CD4-positive, alpha-beta memory T cell (primary cell): ENCODE data around the gene RASL10B. TPM values are rescaled to one million over a fixed set of nuclear protein-coding genes. Genes with fewer than 3 reads are reported as not detected.

Experiments
- CTCF ChIA-PET: fragments of 350-600 bp; sonication (Branson Sonifier 250); formaldehyde crosslinking; loops from one replicate; lab custom pipeline; 2021; ENCODE audit warnings: inconsistent platforms; ENCODE audit not compliant: partially characterized antibody; lab: Charles Lee
- POLR2A ChIA-PET: fragments of 350-600 bp; sonication (Branson Sonifier 250); formaldehyde crosslinking; loops from one replicate; lab custom pipeline; 2021; ENCODE audit not compliant: partially characterized antibody; lab: Charles Lee
- DNase-seq, 5 donors: peaks; one replicate each; pipeline versions ENCODE4 v3.0.0 to v3.0.0-alpha.2; 2020 to 2022; ENCODE audit warnings: mixed read lengths in 1 of 5
- H3K27ac ChIP-seq: one replicate; pipeline ENCODE4 v1.7.0; 2013; ENCODE audit warnings: low read depth, low read length
- H3K27me3 ChIP-seq: 2 replicates; pipeline ENCODE4 v1.7.0; 2013; ENCODE audit warnings: mild to moderate bottlenecking, low read length, moderate library complexity; ENCODE audit not compliant: insufficient read depth
- H3K36me3 ChIP-seq: 2 replicates; pipeline ENCODE4 v1.7.0; 2013; ENCODE audit warnings: mild to moderate bottlenecking, low read length, moderate library complexity; ENCODE audit not compliant: insufficient read depth
- H3K4me1 ChIP-seq: 2 replicates; pipeline ENCODE4 v1.7.0; 2013; ENCODE audit warnings: mild to moderate bottlenecking, low read length, moderate library complexity; ENCODE audit not compliant: insufficient read depth
- H3K4me3 ChIP-seq, 2 donors: one replicate each; pipeline ENCODE4 v1.7.0; 2013; ENCODE audit warnings: low read length in 2 of 2, mild to moderate bottlenecking in 1 of 2
- H3K9me3 ChIP-seq, 2 donors: one replicate each; pipeline ENCODE4 v1.7.0; 2013; ENCODE audit warnings: low read length in 2 of 2, control low read depth in 1 of 2; ENCODE audit not compliant: control insufficient read depth in 1 of 2
- H3K27ac Mint-ChIP-seq, 7 donors: one replicate each; pipeline ENCODE4 v1.8.0; 2020 to 2021; ENCODE audit warnings: mixed read lengths in 7 of 7, mild to moderate bottlenecking in 6 of 7, inconsistent platforms in 3 of 7, moderate library complexity in 3 of 7
- H3K27me3 Mint-ChIP-seq, 2 donors: one replicate each; pipeline ENCODE4 v1.8.0; 2020 to 2021; ENCODE audit warnings: mixed read lengths in 2 of 2
- H3K36me3 Mint-ChIP-seq, 2 donors: one replicate each; pipeline ENCODE4 v1.8.0; 2020 to 2021; ENCODE audit warnings: mixed read lengths in 2 of 2, inconsistent platforms in 1 of 2, mild to moderate bottlenecking in 1 of 2
- H3K4me1 Mint-ChIP-seq, 4 donors: one replicate each; pipeline ENCODE4 v1.8.0; 2020 to 2021; ENCODE audit warnings: mixed read lengths in 4 of 4, mild to moderate bottlenecking in 1 of 4
- H3K4me3 Mint-ChIP-seq, 8 donors: one replicate each; pipeline ENCODE4 v1.8.0; 2020 to 2021; ENCODE audit warnings: mixed read lengths in 8 of 8, mild to moderate bottlenecking in 7 of 8, moderate library complexity in 6 of 8, inconsistent platforms in 3 of 8
- H3K9me3 Mint-ChIP-seq, 8 donors: one replicate each; pipeline ENCODE4 v1.8.0; 2020 to 2021; ENCODE audit warnings: mixed read lengths in 8 of 8, mild to moderate bottlenecking in 5 of 8, inconsistent platforms in 3 of 8, moderate library complexity in 1 of 8
- intact Hi-C: fragments of 100-400 bp; cut with micrococcal nuclease; formaldehyde crosslinking; loops from one replicate; pipeline ENCODE4 v1.15.1; 2023
- polyA plus RNA-seq, 2 donors: library from polyadenylated mRNA; unstranded; fragments of 300-500 nt; fragmentation: Illumina TruSeq; gene quantifications; one replicate each; pipeline ENCODE4 v1.2.3, GENCODE V29; 2021
- total RNA-seq, 2 experiments: library from RNA; stranded (reverse); gene quantifications; one replicate each; pipeline ENCODE4 v1.2.3, GENCODE V29; 2021

The RASL10B gene
- total and polyA plus RNA-seq, 4 experiments from 2014 or later: 0.15 TPM; not detected in 2

DNA sequence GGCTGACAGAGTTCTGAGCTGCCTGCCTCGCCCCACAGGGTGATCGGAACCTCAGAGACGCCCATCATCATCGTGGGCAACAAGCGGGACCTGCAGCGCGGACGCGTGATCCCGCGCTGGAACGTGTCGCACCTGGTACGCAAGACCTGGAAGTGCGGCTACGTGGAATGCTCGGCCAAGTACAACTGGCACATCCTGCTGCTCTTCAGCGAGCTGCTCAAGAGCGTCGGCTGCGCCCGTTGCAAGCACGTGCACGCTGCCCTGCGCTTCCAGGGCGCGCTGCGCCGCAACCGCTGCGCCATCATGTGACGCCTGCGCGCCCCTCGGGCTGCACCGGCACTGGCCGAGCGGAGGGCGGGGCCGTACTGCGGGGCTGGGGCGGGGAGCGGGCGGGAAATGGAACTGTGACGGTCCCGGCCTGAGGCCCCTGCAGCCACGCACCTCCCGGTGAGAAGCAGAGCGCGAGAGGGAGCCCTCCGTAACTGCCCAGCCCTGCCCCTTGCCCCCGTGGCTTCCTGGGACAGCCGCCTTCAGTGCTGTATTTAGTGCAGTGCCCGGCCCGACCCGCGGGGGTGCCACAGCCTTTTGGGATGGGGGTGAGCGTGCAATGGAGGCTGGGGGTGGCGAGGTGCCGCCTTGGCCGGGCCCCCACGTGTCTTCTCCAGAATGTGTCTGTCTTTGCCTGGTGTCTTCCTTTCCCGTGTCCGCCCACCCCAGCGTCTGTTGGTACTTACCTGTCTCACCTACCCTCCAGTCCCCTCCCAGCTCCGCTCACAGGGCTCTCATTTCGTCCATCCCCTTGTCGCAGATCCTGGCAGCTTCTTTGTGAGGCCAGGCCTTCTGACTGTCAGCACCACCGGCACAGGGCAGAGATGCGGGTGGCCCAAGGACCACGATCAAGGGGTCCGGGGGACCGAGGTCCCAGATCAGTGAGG, 9.8 kb downstream of the RASL10B start:
- DNase-seq: peak in 1 of 5 donors; percentile 10
- H3K4me3 Mint-ChIP-seq: peak overlapping the region; percentile 15 to 85 (median 52)
- no peak overlapping the region for H3K27ac Mint-ChIP-seq
- Histone ChIP-seq H3K36me3 (no peaks in the 10 kb centered on the region), H3K4me1 (no peaks in the 10 kb centered on the region), H3K4me3 (no peak overlapping the region), H3K9me3 (no peaks in the 10 kb centered on the region), H3K27me3 (no peaks in the 10 kb centered on the region), H3K27ac (no peak overlapping the region)
- CTCF ChIA-PET: interaction anchor here (1.1 to 1.9 kb wide), 2 partner anchors 22 to 570 kb away, joined by 4 to 6 read pairs; no protein-coding TSS in a partner anchor
- POLR2A ChIA-PET: no interaction called here
- no peaks in the 10 kb centered on the region for H3K36me3 Mint-ChIP-seq
- peaks cover 17 to 33% of the 10 kb centered on the region in 2 donors for H3K27me3 Mint-ChIP-seq
- intact Hi-C loops: no loop called here
- H3K4me1 Mint-ChIP-seq: peaks cover 3 to 16% (median 10%) of the 10 kb centered on the region in 4 donors
- H3K9me3 Mint-ChIP-seq: no peaks in the 10 kb centered on the region

DNA sequence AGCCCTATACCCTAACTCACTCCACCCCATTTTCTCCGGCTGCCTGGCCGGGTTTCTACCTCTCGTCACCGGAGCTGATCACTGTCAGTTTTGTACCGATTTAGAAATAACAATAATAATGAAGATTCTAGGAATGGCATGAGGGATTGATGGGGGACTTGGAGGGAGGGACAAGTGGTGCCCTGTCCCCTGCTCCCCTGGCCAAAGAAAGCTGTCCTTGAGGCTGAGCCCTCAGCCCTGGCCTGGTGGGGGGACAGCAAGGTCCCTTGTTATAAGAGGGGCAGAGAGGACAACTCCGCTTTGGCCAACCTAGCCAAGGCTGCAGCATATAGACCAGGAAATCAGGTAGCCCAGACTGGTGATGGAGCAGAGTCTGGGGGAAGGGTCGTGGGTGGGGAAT, 11.1 kb downstream of the RASL10B start:
- no peaks in the 10 kb centered on the region for H3K4me1 ChIP-seq
- no peaks in the 10 kb centered on the region for H3K36me3 Mint-ChIP-seq
- H3K4me1 Mint-ChIP-seq: peaks cover 3 to 16% (median 10%) of the 10 kb centered on the region in 4 donors
- H3K27me3 Mint-ChIP-seq: peaks cover 19 to 35% of the 10 kb centered on the region in 2 donors
- no peak overlapping the region for H3K27ac Mint-ChIP-seq
- H3K27me3 ChIP-seq: no peaks in the 10 kb centered on the region
- intact Hi-C loops: no loop called here
- ChIA-PET CTCF (interaction anchor here (1.1 kb wide), 1 partner anchor 572 kb away, joined by 4 read pairs; no protein-coding TSS in a partner anchor), POLR2A (no interaction called here)
- no peaks in the 10 kb centered on the region for H3K9me3 Mint-ChIP-seq
- no peak overlapping the region for H3K4me3 ChIP-seq
- no peak overlapping the region for H3K27ac ChIP-seq
- H3K36me3 ChIP-seq: no peaks in the 10 kb centered on the region
- DNase-seq: no peak
- H3K9me3 ChIP-seq: no peaks in the 10 kb centered on the region
- H3K4me3 Mint-ChIP-seq: peak overlapping the region in 2 of 8 donors; percentile 20 to 39

- POLR2A ChIA-PET: no interaction called here
- H3K27me3 ChIP-seq: peaks cover 3% of the 10 kb centered on the region
- CTCF ChIA-PET: interaction anchor here (1.6 to 1.8 kb wide), 2 partner anchors 12 to 130 kb away, joined by 4 to 5 read pairs; partner anchors contain the start of gene RASL10B
These were observed 11.5 kb downstream of the RASL10B start for GRCh38 chr17:35742896-35743477.

DNA sequence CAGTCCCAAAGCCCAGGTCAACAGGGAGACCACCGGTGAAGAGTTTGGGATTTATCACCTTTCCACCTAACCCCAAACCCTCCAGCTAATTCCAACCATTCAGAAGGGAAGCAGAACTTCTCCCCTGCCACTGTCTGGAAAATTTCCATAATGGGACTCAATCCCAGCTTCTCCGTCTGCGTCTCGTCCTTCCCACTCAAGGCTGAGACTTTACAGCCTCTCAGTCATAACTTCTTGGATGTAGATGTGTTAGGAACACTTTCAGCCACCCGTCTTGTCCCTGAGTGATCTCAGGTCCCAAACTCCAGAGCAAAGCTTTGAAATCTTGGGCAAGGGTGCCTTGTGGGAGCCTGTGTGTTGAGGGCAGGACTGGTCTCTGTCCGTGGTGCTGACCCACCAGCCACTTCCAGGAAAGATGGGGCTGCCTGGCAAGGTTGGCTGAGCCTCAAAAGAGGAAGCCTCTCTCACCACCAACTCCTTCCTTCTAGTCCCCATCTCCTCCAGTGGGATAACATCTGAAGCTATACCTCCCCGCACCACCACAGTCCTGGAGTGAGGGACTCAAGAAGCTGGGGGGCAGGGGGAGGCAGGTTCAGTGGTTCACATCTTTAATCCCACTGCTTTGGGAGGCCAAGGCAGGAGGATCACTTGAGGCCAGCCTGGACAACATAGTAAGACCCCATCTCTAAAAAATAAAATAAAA, 12.3 kb downstream of the RASL10B start:
- CTCF ChIA-PET: interaction anchor here (0.8 to 1.8 kb wide), 4 partner anchors 12 to 600 kb away, joined by 3 to 5 read pairs (median 4); partner anchors contain the start of gene RASL10B
- Histone ChIP-seq H3K27me3 (peaks cover 10% of the 10 kb centered on the region), H3K4me3 (no peak overlapping the region), H3K9me3 (no peaks in the 10 kb centered on the region), H3K36me3 (no peaks in the 10 kb centered on the region), H3K4me1 (no peaks in the 10 kb centered on the region), H3K27ac (no peak overlapping the region)
- POLR2A ChIA-PET: interaction anchor here (0.6 kb wide), 1 partner anchor 694 kb away, joined by 4 read pairs; no protein-coding TSS in a partner anchor
- H3K27me3 Mint-ChIP-seq: peaks cover 20 to 37% of the 10 kb centered on the region in 2 donors
- H3K4me3 Mint-ChIP-seq: no peak overlapping the region
- no peak for DNase-seq
- H3K36me3 Mint-ChIP-seq: no peaks in the 10 kb centered on the region
- peaks cover 3 to 16% (median 10%) of the 10 kb centered on the region in 4 donors for H3K4me1 Mint-ChIP-seq
- H3K27ac Mint-ChIP-seq: no peak overlapping the region
- no peaks in the 10 kb centered on the region for H3K9me3 Mint-ChIP-seq
- intact Hi-C loops: no loop called here

More at GRCh38 chr17:35742896-35743477, 11.5 kb downstream of the RASL10B start:
- no peak for DNase-seq
- Mint-ChIP-seq H3K36me3 (no peaks in the 10 kb centered on the region), H3K9me3 (no peaks in the 10 kb centered on the region), H3K27me3 (peaks cover 20 to 37% of the 10 kb centered on the region in 2 donors), H3K4me3 (no peak overlapping the region), H3K27ac (no peak overlapping the region), H3K4me1 (peaks cover 3 to 16% (median 10%) of the 10 kb centered on the region in 4 donors)
- Histone ChIP-seq H3K27ac (no peak overlapping the region), H3K9me3 (no peaks in the 10 kb centered on the region), H3K4me1 (no peaks in the 10 kb centered on the region), H3K36me3 (no peaks in the 10 kb centered on the region), H3K4me3 (no peak overlapping the region)
- intact Hi-C loops: no loop called here

DNA sequence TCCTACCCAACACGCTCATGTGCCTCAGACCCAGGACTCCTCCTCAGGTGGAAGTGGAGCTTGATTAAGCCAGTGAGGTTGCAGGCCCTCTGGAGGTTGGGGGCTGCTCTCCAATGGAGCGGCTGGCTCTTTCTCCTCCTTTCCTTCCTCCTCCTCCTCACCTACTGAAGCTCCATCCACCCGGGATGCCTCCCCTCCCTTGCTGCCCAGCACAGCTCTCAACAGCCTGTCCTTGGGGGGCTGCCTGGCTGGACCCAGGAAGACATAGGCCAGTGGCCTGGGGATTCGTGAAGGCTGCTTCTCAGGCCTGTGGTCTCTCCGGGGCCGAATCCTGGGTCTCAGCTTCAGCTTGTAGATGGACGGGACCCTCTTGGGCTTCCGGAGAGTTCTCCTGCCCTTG, 13.4 kb downstream of the RASL10B start:
- peaks cover 4 to 20% (median 7%) of the 10 kb centered on the region in 4 donors for H3K4me1 Mint-ChIP-seq
- ChIA-PET CTCF (interaction anchor here (0.8 to 6.7 kb wide), 6 partner anchors 12 to 603 kb away, joined by 3 to 61 read pairs (median 5); partner anchors contain the start of gene NLE1), POLR2A (interaction anchor here (0.6 kb wide), 1 partner anchor 695 kb away, joined by 4 read pairs; no protein-coding TSS in a partner anchor)
- no peak overlapping the region for H3K4me3 Mint-ChIP-seq
- Histone ChIP-seq H3K4me1 (no peaks in the 10 kb centered on the region), H3K4me3 (no peak overlapping the region), H3K36me3 (no peaks in the 10 kb centered on the region), H3K27ac (no peak overlapping the region), H3K27me3 (peaks cover 20% of the 10 kb centered on the region), H3K9me3 (no peaks in the 10 kb centered on the region)
- H3K27ac Mint-ChIP-seq: no peak overlapping the region
- peaks cover 21 to 41% of the 10 kb centered on the region in 2 donors for H3K27me3 Mint-ChIP-seq
- no peaks in the 10 kb centered on the region for H3K9me3 Mint-ChIP-seq
- DNase-seq: no peak
- intact Hi-C loops: loop anchor here (5.0 kb wide), 1 partner anchor 208 kb away; the partner anchor contains the start of gene SLFN12L
- H3K36me3 Mint-ChIP-seq: no peaks in the 10 kb centered on the region

GRCh38 chr17:35745246-35745645, 13.8 kb downstream of the RASL10B start:
- peaks cover 20% of the 10 kb centered on the region for H3K27me3 ChIP-seq
- H3K36me3 ChIP-seq: no peaks in the 10 kb centered on the region
- H3K4me1 ChIP-seq: no peaks in the 10 kb centered on the region
- POLR2A ChIA-PET: no interaction called here
- no peak for DNase-seq
- Mint-ChIP-seq H3K9me3 (no peaks in the 10 kb centered on the region), H3K4me1 (peaks cover 4 to 22% (median 6%) of the 10 kb centered on the region in 4 donors), H3K27me3 (peaks cover 23 to 39% of the 10 kb centered on the region in 2 donors), H3K27ac (no peak overlapping the region), H3K4me3 (no peak overlapping the region), H3K36me3 (no peaks in the 10 kb centered on the region)
- no peak overlapping the region for H3K4me3 ChIP-seq
- H3K9me3 ChIP-seq: no peaks in the 10 kb centered on the region
- CTCF ChIA-PET: interaction anchor here (0.8 to 6.7 kb wide), 5 partner anchors 12 to 604 kb away, joined by 3 to 61 read pairs (median 5); partner anchors contain the start of gene NLE1
- H3K27ac ChIP-seq: no peak overlapping the region
- intact Hi-C loops: loop anchor here (5.0 kb wide), 1 partner anchor 208 kb away; the partner anchor contains the start of gene SLFN12L
